Hepatocyte (in vitro differentiated cells): ENCODE measurements around the gene ABL2. TPM values are rescaled to one million over a fixed set of nuclear protein-coding genes. Genes with fewer than 3 reads are reported as not detected.

ENCODE experiments used
- DNase-seq: peaks from one replicate; pipeline ENCODE4 v3.0.0-alpha.2; 2016; ENCODE audit warnings: low spot score
- H2AFZ ChIP-seq: fragments of 200-600 bp; sonication (generic); 2 replicates; pipeline ENCODE4 v1.6.0; 2016; ENCODE audit warnings: antibody characterized with exemption, mild to moderate bottlenecking
- H3K27ac ChIP-seq: fragments of 200-600 bp; sonication (generic); 2 replicates; pipeline ENCODE4 v1.5.1; 2016; ENCODE audit warnings: mild to moderate bottlenecking
- H3K27me3 ChIP-seq: fragments of 200-600 bp; sonication (generic); 2 replicates; pipeline ENCODE4 v1.6.1; 2016
- H3K36me3 ChIP-seq: fragments of 200-600 bp; sonication (generic); replicated peaks from 2 replicates; pipeline ENCODE4 v1.5.1; 2016; ENCODE audit warnings: low read depth; ENCODE audit not compliant: insufficient read depth
- H3K4me1 ChIP-seq: fragments of 200-600 bp; sonication (generic); 2 replicates; pipeline ENCODE4 v1.5.1; 2016; ENCODE audit warnings: mild to moderate bottlenecking, moderate library complexity; ENCODE audit not compliant: insufficient read depth
- H3K4me2 ChIP-seq: fragments of 200-600 bp; sonication (generic); 2 replicates; pipeline ENCODE4 v1.6.0; 2016
- H3K4me3 ChIP-seq: fragments of 200-600 bp; sonication (generic); 2 replicates; pipeline ENCODE4 v1.5.1; 2016; ENCODE audit warnings: mild to moderate bottlenecking
- H3K79me2 ChIP-seq: fragments of 200-600 bp; sonication (generic); 2 replicates; pipeline ENCODE4 v1.6.0; 2017; ENCODE audit warnings: mild to moderate bottlenecking
- H3K9me2 ChIP-seq: fragments of 200-600 bp; sonication (generic); replicated peaks from 2 replicates; pipeline ENCODE4 v1.6.0; 2017; ENCODE audit warnings: mild to moderate bottlenecking; ENCODE audit not compliant: insufficient read depth
- H3K9me3 ChIP-seq: fragments of 200-600 bp; sonication (generic); 2 replicates; pipeline ENCODE4 v1.5.1; 2016; ENCODE audit warnings: low read depth, mild to moderate bottlenecking
- H4K20me1 ChIP-seq: fragments of 200-600 bp; sonication (generic); 2 replicates; pipeline ENCODE4 v1.6.0; 2016; ENCODE audit warnings: mild to moderate bottlenecking; ENCODE audit not compliant: insufficient read depth, poor library complexity, severe bottlenecking
- EZH2 ChIP-seq: fragments of 200-600 bp; sonication (generic); IDR thresholded peaks from 2 replicates; pipeline ENCODE4 v1.6.1; 2016; ENCODE audit warnings: antibody characterized with exemption, mild to moderate bottlenecking, borderline replicate concordance
- EZH2phosphoT487 ChIP-seq: fragments of 200-600 bp; sonication (generic); IDR thresholded peaks from one replicate; pipeline ENCODE4 v1.6.1; 2018; ENCODE audit warnings: antibody characterized with exemption, mild to moderate bottlenecking, low read depth, moderate library complexity; ENCODE audit not compliant: unreplicated experiment, severe bottlenecking
- WGBS: methylation state at CpG from one replicate; pipeline ENCODE4 v1.1.6; 2016; ENCODE audit warnings: low lambda C conversion rate; ENCODE audit errors: missing lambda C conversion rate; 5-methylcytosine and 5-hydroxymethylcytosine counted together
- polyA plus RNA-seq: library from polyadenylated mRNA; unstranded; fragments of >200 nt; fragmentation: Nextera tagmentation; extraction: Ambion mirVana; gene quantifications from 2 replicates; pipeline ENCODE4 v1.2.1, GENCODE V29; 2016
- total RNA-seq: library from RNA; depleted of rRNA; stranded (reverse); fragments of >200 nt; gene quantifications from 2 replicates; pipeline ENCODE4 v1.2.3, GENCODE V29; 2014
- TF ChIP-seq, protein P1 (sequence below): fragments of 200-600 bp; sonication (generic); IDR thresholded peaks from 2 replicates; pipeline ENCODE4 v1.5.1; 2016; ENCODE audit warnings: antibody characterized with exemption, mild to moderate bottlenecking; ENCODE audit not compliant: poor library complexity

ABL2 gene
- total and polyA plus RNA-seq, 2 experiments from 2014 or later = 8.6 to 11.6 TPM

DNA sequence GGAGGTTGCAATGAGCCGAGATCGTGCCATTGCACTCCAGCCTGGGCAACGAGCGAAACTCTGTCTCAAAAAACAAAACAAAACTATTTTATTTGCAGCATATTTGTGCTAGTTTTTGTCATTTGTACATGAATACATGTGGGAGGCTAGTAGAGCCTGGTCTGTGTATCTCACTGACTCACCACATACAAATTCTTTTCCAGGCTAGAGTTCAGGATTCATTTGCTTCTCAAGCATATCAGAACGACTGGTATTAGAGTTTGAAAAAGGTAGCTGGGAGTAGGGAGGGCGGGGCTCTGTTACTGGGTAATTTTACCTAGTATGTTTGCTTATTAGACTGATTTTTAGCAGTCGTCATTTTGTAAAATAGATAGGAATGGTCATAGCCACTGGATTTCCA is 152.1 kb downstream of the ABL2 start:
- Histone ChIP-seq H4K20me1 (no peaks in the 10 kb centered on the region), H3K27ac (no peak overlapping the region), H3K9me3 (no peaks in the 10 kb centered on the region), H3K4me1 (peaks cover 10% of the 10 kb centered on the region), H3K9me2 (no peaks in the 10 kb centered on the region), H3K36me3 (no peaks in the 10 kb centered on the region), H3K4me3 (no peak overlapping the region), H3K27me3 (no peaks in the 10 kb centered on the region), H3K79me2 (peaks cover 4% of the 10 kb centered on the region), H2AFZ (no peak overlapping the region), H3K4me2 (no peak overlapping the region)
- TF ChIP-seq EZH2 = no peak
- no peak for TF ChIP-seq EZH2phosphoT487
- no peak for DNase-seq
- 81% methylated on average over 7 of the region's 7 CpGs for WGBS

GRCh38 chr1:179066471-179066870 is 163.0 kb downstream of the ABL2 start:
- Histone ChIP-seq H2AFZ (no peak overlapping the region), H3K9me2 (no peaks in the 10 kb centered on the region), H3K9me3 (no peaks in the 10 kb centered on the region), H3K27ac (no peak overlapping the region), H3K4me3 (no peak overlapping the region), H3K36me3 (no peaks in the 10 kb centered on the region), H3K4me1 (no peaks in the 10 kb centered on the region), H3K27me3 (no peaks in the 10 kb centered on the region), H3K4me2 (no peak overlapping the region), H3K79me2 (no peaks in the 10 kb centered on the region), H4K20me1 (no peaks in the 10 kb centered on the region)
- TF ChIP-seq, protein P1, sequence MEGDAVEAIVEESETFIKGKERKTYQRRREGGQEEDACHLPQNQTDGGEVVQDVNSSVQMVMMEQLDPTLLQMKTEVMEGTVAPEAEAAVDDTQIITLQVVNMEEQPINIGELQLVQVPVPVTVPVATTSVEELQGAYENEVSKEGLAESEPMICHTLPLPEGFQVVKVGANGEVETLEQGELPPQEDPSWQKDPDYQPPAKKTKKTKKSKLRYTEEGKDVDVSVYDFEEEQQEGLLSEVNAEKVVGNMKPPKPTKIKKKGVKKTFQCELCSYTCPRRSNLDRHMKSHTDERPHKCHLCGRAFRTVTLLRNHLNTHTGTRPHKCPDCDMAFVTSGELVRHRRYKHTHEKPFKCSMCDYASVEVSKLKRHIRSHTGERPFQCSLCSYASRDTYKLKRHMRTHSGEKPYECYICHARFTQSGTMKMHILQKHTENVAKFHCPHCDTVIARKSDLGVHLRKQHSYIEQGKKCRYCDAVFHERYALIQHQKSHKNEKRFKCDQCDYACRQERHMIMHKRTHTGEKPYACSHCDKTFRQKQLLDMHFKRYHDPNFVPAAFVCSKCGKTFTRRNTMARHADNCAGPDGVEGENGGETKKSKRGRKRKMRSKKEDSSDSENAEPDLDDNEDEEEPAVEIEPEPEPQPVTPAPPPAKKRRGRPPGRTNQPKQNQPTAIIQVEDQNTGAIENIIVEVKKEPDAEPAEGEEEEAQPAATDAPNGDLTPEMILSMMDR = no peak
- no peak for TF ChIP-seq EZH2
- no peak for TF ChIP-seq EZH2phosphoT487
- DNase-seq = no peak
- WGBS = 98% methylated on average over 4 of the region's 4 CpGs

DNA sequence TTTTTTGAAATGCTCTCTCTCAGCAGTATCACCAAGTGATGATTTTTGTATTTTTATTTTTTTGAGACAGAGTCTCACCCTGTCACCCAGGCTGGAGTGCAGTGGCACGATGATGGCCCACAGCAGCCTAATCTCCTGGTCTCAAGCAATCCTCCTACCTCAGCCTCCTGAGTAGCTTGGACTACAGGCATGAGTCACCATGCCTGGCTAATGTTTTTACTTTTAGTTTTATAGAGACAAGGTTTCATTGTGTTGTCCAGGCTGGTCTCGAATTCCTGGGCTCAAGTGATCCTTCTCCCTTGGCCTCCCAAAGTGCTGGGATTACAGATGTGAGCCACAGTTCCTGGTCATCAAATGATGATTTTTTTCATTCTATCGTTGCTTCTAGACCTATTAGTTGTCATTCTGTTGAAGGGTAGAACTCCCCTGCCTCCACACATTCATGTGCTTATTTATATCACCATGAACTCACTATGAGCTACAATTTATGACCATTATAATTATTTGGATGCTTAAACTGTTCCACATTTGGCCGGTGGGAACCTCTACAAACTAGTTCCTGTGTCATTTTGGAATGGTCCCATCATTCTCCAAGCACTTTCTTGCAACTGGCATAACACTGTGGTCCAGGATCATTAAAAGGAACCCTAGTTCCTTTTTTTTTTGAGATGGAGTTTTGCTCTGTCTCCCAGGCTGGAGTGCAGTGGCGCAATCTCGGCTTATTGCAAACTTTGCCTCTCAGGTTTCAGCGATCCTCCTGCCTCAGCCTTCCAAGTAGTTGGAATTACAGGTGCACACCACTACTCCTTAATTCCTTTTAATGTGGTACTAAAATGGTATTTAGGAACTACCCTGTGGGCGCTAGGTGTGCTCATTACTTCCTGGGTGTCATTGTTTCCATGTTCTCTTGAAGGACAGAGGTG is 167.9 kb downstream of the ABL2 start:
- no peaks in the 10 kb centered on the region for H3K27me3 ChIP-seq
- WGBS = 94% methylated on average over 8 of the region's 8 CpGs
- no peaks in the 10 kb centered on the region for H4K20me1 ChIP-seq
- no peak overlapping the region for H3K4me2 ChIP-seq
- no peak overlapping the region for H2AFZ ChIP-seq
- H3K9me3 ChIP-seq = no peaks in the 10 kb centered on the region
- no peaks in the 10 kb centered on the region for H3K79me2 ChIP-seq
- no peak overlapping the region for H3K27ac ChIP-seq
- no peak for TF ChIP-seq EZH2phosphoT487
- no peaks in the 10 kb centered on the region for H3K4me1 ChIP-seq
- no peak overlapping the region for H3K4me3 ChIP-seq
- H3K36me3 ChIP-seq = no peaks in the 10 kb centered on the region
- DNase-seq = no peak
- no peaks in the 10 kb centered on the region for H3K9me2 ChIP-seq

DNA sequence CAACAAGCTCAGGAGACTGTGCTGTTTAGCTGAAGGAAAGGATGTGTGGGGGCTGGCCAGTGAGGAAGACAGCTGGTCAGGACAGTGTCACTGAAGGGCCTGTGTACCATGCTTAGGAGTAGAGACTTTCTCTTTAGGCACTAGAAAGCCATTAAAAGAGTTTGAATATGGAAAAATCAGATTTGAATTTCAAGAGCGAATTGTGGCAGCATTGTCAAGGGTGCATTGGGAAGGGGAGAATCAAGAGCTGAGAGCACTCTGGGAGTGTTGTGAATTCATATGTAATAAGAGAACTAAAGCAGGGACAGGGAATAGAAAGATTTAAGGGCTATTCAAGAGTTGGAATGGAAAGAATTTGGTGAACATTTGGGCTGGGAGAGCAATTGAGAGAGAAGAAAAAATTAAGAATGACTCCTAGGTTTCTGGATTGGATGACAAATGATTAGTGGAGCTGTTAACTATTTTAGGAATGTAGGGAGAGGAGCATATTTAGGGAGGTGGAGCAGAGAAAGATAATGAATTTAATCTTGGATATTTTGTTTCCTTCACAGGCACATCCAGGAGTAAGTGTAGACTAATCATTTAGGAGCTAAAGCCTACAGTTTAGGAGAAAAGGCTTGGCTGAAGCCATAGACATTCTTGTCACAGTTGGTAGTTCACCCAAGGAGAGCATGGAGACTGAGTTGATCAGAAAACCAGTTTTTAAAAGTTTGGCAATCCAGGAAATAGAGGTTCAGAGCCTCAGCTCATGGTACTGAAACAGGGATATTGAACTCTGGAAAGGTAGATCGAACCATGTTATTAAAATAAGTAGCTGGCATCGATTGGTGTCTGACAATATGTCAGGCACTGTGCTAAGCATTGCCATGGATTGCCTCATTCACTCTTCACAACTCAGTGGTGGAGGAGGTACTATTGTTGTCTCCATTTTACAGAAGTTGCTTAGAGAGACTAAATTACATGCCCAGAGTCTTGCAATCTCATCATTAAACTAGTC is 170.7 kb downstream of the ABL2 start:
- no peaks in the 10 kb centered on the region for H4K20me1 ChIP-seq
- no peak overlapping the region for H3K4me2 ChIP-seq
- H3K36me3 ChIP-seq = no peaks in the 10 kb centered on the region
- no peaks in the 10 kb centered on the region for H3K9me3 ChIP-seq
- H3K9me2 ChIP-seq = no peaks in the 10 kb centered on the region
- no peak overlapping the region for H3K27ac ChIP-seq
- TF ChIP-seq, protein P1 = no peak
- no peak for TF ChIP-seq EZH2phosphoT487
- DNase-seq = no peak
- no peak overlapping the region for H2AFZ ChIP-seq
- no peaks in the 10 kb centered on the region for H3K27me3 ChIP-seq
- 99% methylated on average over 3 of the region's 3 CpGs for WGBS
- H3K4me3 ChIP-seq = no peak overlapping the region
- no peaks in the 10 kb centered on the region for H3K79me2 ChIP-seq
- no peaks in the 10 kb centered on the region for H3K4me1 ChIP-seq
